RWPE2 (cell line): Measurements from ENCODE around the gene AFM.

Experiments
- ATAC-seq: fragments of 200-7000 bp; cut with Tn5 transposase; 3 replicates; pipeline ENCODE4 v1.9.1; 2021; ENCODE audit warnings: low read depth
- DNase-seq: peaks from one replicate; pipeline ENCODE4 v3.0.0-alpha.2; 2020; ENCODE audit warnings: low spot score
- H3K27ac ChIP-seq: fragments of 450-650 bp; 2 replicates; pipeline ENCODE4 v1.5.1; 2017; ENCODE audit warnings: mild to moderate bottlenecking; ENCODE audit not compliant: poor library complexity, severe bottlenecking
- H3K27me3 ChIP-seq: fragments of 250-450 bp; sonication (Bioruptor Pico); 2 replicates; pipeline ENCODE4 v1.5.1; 2021; ENCODE audit warnings: mild to moderate bottlenecking, moderate library complexity; ENCODE audit not compliant: insufficient read depth, poor library complexity, severe bottlenecking
- H3K36me3 ChIP-seq: fragments of 250-450 bp; sonication (Bioruptor Pico); 2 replicates; pipeline ENCODE4 v1.5.1; 2020; ENCODE audit warnings: low read depth, mild to moderate bottlenecking, moderate library complexity
- H3K4me1 ChIP-seq: fragments of 250-450 bp; sonication (Bioruptor Pico); 2 replicates; pipeline ENCODE4 v1.5.1; 2021; ENCODE audit warnings: mild to moderate bottlenecking, moderate library complexity; ENCODE audit not compliant: insufficient read depth, poor library complexity, severe bottlenecking
- H3K4me3 ChIP-seq: fragments of 250-450 bp; sonication (Bioruptor Pico); 2 replicates; pipeline ENCODE4 v1.5.1; 2021; ENCODE audit warnings: mild to moderate bottlenecking, moderate library complexity; ENCODE audit not compliant: severe bottlenecking
- H3K9me3 ChIP-seq: fragments of 250-450 bp; sonication (Bioruptor Pico); 2 replicates; pipeline ENCODE4 v1.5.1; 2021; ENCODE audit warnings: mild to moderate bottlenecking, moderate library complexity; ENCODE audit not compliant: severe bottlenecking
- TF ChIP-seq, protein P1 (sequence below): fragments of 450-650 bp; IDR thresholded peaks from one replicate; pipeline ENCODE4 v1.5.1; 2017; ENCODE audit warnings: mild to moderate bottlenecking, moderate library complexity; ENCODE audit not compliant: poor library complexity, severe bottlenecking

The AFM gene

DNA sequence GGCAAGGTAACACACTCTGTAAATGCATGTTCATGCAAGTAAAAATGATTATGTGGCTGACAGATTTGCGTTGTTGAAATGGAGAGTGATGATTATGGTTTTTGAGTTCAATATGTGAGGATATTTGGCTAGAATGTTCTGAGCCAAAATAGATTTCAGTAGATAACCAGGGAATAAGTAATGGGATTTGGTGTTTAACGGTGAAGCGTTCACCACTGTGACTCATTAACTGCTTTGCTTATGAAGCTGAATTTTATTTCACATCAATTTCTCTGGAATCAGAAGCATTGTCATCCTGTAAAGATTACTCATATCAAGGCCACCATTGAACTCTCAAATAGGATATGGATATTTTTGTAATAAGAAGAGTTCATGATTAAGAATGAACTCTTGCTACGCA lies 33.9 kb upstream of the AFM start:
- H3K9me3 ChIP-seq: no peaks in the 10 kb centered on the region
- TF ChIP-seq, protein P1, sequence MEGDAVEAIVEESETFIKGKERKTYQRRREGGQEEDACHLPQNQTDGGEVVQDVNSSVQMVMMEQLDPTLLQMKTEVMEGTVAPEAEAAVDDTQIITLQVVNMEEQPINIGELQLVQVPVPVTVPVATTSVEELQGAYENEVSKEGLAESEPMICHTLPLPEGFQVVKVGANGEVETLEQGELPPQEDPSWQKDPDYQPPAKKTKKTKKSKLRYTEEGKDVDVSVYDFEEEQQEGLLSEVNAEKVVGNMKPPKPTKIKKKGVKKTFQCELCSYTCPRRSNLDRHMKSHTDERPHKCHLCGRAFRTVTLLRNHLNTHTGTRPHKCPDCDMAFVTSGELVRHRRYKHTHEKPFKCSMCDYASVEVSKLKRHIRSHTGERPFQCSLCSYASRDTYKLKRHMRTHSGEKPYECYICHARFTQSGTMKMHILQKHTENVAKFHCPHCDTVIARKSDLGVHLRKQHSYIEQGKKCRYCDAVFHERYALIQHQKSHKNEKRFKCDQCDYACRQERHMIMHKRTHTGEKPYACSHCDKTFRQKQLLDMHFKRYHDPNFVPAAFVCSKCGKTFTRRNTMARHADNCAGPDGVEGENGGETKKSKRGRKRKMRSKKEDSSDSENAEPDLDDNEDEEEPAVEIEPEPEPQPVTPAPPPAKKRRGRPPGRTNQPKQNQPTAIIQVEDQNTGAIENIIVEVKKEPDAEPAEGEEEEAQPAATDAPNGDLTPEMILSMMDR: no peak
- H3K4me3 ChIP-seq: no peak overlapping the region
- no peaks in the 10 kb centered on the region for H3K36me3 ChIP-seq
- DNase-seq (no peak), ATAC-seq (no peak)
- peaks cover 4% of the 10 kb centered on the region for H3K27me3 ChIP-seq
- peaks cover 10% of the 10 kb centered on the region for H3K4me1 ChIP-seq
- H3K27ac ChIP-seq: no peak overlapping the region

DNA sequence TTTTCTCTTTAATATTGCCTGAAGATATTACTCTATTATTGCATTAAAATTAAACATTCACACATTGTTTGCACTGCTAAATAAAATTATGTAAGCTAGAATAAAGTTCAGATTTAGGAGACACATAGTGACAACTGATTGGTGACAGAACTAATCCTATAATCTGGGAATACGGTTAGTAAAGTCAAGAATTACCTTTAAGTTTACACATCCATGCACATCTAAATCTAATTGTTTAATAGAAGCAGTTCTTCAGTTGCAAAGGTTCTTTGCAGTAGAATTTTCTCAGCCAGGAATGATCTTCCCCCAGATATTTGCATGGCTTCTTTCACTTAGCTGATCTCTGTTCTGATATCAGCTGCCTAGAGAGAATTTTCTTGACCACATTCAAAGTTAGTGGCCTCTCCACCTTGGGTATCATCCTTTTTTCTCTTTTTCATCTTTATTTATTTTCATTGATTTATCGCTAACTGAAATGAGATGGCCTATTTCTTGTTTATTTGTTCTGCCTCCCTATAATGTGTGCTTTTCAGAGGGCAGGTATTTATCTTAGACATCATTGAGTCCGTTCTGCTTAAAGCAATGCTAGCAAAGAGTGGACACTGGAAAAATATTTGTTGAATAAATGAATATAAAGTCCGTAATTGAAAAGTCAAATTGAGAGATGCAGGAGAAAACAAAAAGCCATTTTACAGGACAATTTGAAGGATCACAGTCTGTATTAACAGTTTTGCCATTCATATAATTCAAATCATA lies 32.9 kb upstream of the AFM start:
- Histone ChIP-seq H3K27ac (no peak overlapping the region), H3K9me3 (no peaks in the 10 kb centered on the region), H3K36me3 (no peaks in the 10 kb centered on the region), H3K4me3 (no peak overlapping the region), H3K4me1 (peaks cover 10% of the 10 kb centered on the region), H3K27me3 (peaks cover 4% of the 10 kb centered on the region)
- TF ChIP-seq, protein P1: no peak
- DNase-seq: no peak
- no peak for ATAC-seq

DNA sequence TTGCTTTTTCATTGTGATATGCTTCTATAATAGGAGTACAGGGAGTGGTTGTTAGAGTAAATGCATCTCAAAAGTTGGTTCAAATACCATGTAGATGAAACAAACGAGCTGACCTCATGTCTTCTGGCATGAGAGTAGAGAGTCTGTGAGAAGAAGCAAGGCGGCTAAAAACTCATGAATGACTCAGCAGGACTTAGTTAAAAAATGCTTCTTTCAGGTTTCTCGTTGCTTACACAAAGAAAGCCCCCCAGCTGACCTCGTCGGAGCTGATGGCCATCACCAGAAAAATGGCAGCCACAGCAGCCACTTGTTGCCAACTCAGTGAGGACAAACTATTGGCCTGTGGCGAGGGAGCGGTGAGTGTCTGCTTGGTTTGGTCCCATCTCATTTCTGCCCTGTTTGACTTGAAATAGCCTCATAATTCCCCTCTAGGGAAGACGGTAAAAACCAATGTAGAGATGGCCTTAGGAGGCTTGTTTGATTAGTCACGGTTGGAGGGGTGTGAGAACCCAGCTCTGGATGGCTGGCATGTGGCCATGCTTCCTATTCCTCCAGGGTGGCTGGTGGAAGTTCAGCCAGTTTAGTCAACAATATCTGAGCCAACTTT lies 31.0 kb upstream of the AFM start:
- ATAC-seq (peak; percentile 75), DNase-seq (peak; percentile 61)
- Histone ChIP-seq H3K4me1 (peaks cover 10% of the 10 kb centered on the region), H3K27ac (peak overlapping the region; percentile 46), H3K27me3 (peaks cover 4% of the 10 kb centered on the region), H3K36me3 (no peaks in the 10 kb centered on the region), H3K9me3 (no peaks in the 10 kb centered on the region), H3K4me3 (no peak overlapping the region)
- TF ChIP-seq, protein P1: no peak

DNA sequence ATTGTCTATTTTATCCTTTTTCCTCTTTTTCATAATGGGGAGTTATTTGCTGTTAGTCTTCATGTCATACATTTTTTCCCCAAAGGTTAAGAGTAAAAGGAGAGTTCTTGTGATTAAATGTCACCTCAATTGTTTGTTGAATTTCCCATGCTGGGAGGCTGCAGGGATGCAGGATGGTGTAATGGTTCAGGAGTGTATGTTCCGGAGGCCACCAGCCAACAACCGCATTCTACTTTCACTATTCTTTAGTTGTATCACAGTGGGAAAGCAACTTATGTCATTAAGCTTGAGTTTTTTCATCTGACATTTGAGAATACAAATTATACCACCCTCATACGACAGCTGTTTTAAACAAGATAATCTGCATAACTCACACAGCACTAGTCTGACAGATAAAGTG lies 30.1 kb upstream of the AFM start:
- H3K36me3 ChIP-seq: no peaks in the 10 kb centered on the region
- H3K9me3 ChIP-seq: no peaks in the 10 kb centered on the region
- H3K27ac ChIP-seq: no peak overlapping the region
- no peak overlapping the region for H3K4me3 ChIP-seq
- H3K27me3 ChIP-seq: peaks cover 4% of the 10 kb centered on the region
- H3K4me1 ChIP-seq: peaks cover 10% of the 10 kb centered on the region
- DNase-seq (no peak), ATAC-seq (no peak)
- TF ChIP-seq, protein P1: no peak
